ENCODE results near the gene AKAP6. TPM values are rescaled to one million over a fixed set of nuclear protein-coding genes. Genes with fewer than 3 reads are reported as not detected.

Gene AKAP6
- total and polyA plus RNA-seq, 2 of the 8 experiments (the other 6 are each of a cell fraction or from before 2014, with no cell fraction given), result 0.09 to 0.89 TPM

DNA sequence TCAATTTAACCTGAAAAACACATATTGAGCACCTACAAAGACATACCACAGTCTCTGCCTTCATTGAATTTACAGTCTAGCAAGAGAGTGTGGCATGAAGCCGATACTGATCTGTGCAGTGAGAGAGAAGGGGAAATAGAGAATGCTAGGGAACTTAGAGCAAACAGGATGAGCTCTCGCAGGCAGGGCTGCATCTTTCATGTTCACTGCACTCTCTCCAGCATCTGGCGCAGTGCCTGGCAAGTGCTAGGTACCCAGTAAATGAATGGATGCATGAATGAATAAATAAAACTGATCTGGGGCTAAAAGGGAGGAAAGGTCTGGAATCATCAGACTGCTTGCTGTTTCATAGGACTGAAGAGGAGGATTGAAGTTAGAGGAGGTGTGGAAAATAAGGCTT is 353.1 kb downstream of the AKAP6 start (continued):
- TF ChIP-seq, protein P1, sequence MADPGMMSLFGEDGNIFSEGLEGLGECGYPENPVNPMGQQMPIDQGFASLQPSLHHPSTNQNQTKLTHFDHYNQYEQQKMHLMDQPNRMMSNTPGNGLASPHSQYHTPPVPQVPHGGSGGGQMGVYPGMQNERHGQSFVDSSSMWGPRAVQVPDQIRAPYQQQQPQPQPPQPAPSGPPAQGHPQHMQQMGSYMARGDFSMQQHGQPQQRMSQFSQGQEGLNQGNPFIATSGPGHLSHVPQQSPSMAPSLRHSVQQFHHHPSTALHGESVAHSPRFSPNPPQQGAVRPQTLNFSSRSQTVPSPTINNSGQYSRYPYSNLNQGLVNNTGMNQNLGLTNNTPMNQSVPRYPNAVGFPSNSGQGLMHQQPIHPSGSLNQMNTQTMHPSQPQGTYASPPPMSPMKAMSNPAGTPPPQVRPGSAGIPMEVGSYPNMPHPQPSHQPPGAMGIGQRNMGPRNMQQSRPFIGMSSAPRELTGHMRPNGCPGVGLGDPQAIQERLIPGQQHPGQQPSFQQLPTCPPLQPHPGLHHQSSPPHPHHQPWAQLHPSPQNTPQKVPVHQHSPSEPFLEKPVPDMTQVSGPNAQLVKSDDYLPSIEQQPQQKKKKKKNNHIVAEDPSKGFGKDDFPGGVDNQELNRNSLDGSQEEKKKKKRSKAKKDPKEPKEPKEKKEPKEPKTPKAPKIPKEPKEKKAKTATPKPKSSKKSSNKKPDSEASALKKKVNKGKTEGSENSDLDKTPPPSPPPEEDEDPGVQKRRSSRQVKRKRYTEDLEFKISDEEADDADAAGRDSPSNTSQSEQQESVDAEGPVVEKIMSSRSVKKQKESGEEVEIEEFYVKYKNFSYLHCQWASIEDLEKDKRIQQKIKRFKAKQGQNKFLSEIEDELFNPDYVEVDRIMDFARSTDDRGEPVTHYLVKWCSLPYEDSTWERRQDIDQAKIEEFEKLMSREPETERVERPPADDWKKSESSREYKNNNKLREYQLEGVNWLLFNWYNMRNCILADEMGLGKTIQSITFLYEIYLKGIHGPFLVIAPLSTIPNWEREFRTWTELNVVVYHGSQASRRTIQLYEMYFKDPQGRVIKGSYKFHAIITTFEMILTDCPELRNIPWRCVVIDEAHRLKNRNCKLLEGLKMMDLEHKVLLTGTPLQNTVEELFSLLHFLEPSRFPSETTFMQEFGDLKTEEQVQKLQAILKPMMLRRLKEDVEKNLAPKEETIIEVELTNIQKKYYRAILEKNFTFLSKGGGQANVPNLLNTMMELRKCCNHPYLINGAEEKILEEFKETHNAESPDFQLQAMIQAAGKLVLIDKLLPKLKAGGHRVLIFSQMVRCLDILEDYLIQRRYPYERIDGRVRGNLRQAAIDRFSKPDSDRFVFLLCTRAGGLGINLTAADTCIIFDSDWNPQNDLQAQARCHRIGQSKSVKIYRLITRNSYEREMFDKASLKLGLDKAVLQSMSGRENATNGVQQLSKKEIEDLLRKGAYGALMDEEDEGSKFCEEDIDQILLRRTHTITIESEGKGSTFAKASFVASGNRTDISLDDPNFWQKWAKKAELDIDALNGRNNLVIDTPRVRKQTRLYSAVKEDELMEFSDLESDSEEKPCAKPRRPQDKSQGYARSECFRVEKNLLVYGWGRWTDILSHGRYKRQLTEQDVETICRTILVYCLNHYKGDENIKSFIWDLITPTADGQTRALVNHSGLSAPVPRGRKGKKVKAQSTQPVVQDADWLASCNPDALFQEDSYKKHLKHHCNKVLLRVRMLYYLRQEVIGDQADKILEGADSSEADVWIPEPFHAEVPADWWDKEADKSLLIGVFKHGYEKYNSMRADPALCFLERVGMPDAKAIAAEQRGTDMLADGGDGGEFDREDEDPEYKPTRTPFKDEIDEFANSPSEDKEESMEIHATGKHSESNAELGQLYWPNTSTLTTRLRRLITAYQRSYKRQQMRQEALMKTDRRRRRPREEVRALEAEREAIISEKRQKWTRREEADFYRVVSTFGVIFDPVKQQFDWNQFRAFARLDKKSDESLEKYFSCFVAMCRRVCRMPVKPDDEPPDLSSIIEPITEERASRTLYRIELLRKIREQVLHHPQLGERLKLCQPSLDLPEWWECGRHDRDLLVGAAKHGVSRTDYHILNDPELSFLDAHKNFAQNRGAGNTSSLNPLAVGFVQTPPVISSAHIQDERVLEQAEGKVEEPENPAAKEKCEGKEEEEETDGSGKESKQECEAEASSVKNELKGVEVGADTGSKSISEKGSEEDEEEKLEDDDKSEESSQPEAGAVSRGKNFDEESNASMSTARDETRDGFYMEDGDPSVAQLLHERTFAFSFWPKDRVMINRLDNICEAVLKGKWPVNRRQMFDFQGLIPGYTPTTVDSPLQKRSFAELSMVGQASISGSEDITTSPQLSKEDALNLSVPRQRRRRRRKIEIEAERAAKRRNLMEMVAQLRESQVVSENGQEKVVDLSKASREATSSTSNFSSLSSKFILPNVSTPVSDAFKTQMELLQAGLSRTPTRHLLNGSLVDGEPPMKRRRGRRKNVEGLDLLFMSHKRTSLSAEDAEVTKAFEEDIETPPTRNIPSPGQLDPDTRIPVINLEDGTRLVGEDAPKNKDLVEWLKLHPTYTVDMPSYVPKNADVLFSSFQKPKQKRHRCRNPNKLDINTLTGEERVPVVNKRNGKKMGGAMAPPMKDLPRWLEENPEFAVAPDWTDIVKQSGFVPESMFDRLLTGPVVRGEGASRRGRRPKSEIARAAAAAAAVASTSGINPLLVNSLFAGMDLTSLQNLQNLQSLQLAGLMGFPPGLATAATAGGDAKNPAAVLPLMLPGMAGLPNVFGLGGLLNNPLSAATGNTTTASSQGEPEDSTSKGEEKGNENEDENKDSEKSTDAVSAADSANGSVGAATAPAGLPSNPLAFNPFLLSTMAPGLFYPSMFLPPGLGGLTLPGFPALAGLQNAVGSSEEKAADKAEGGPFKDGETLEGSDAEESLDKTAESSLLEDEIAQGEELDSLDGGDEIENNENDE (IDR thresholded peaks at IDR 0.05; ENCODE audit: insufficient replicate concordance, low read length), result no peak
- TF ChIP-seq JUN (IDR thresholded peaks at IDR 0.05; ENCODE audit: low read depth, low read length) (no peak), GTF2F1 (IDR thresholded peaks at IDR 0.05; ENCODE audit: borderline replicate concordance, low read depth, low read length) (no peak), PHF8 (conservative IDR thresholded peaks at IDR 0.05; ENCODE audit: low read depth, low read length) (no peak), CBX5 (IDR thresholded peaks at IDR 0.05; ENCODE audit: low read depth, low read length) (no peak)
- TF ChIP-seq, protein P2, sequence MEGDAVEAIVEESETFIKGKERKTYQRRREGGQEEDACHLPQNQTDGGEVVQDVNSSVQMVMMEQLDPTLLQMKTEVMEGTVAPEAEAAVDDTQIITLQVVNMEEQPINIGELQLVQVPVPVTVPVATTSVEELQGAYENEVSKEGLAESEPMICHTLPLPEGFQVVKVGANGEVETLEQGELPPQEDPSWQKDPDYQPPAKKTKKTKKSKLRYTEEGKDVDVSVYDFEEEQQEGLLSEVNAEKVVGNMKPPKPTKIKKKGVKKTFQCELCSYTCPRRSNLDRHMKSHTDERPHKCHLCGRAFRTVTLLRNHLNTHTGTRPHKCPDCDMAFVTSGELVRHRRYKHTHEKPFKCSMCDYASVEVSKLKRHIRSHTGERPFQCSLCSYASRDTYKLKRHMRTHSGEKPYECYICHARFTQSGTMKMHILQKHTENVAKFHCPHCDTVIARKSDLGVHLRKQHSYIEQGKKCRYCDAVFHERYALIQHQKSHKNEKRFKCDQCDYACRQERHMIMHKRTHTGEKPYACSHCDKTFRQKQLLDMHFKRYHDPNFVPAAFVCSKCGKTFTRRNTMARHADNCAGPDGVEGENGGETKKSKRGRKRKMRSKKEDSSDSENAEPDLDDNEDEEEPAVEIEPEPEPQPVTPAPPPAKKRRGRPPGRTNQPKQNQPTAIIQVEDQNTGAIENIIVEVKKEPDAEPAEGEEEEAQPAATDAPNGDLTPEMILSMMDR (IDR thresholded peaks at IDR 0.05; ENCODE audit: control extremely low read depth in 1 of 3, insufficient read depth in 1 of 3, low read depth in 1 of 3, low read length in 3 of 3), result no peak
